Stimulated activated CD4-positive, alpha-beta T cell treated with anti-CD3 and anti-CD28 coated beads, Interleukin-2, amount 100 ng/mL, for 4 hours (primary cell): ENCODE data around the gene PRKD1.
"Not testable (repeated sequence)": the region's sequence is repeated elsewhere in the genome, so short reads cannot be mapped to it uniquely, and the experiment has no call there.

Experiments used
- DNase-seq: peaks from one replicate; pipeline ENCODE4 v3.0.0-alpha.2; 2020; ENCODE audit warnings: low read depth

Gene PRKD1

GRCh38 chr14:29740491-29740890 lies 187.2 kb downstream of the PRKD1 start:
- no peak for DNase-seq

- DNase-seq = no peak
Measured at GRCh38 chr14:29738950-29739349, 188.7 kb downstream of the PRKD1 start.

GRCh38 chr14:29738056-29738455 lies 189.6 kb downstream of the PRKD1 start:
- DNase-seq = no peak

- DNase-seq = no peak
Measured at GRCh38 chr14:29735459-29735858, 192.2 kb downstream of the PRKD1 start.

GRCh38 chr14:29734732-29735131 lies 192.9 kb downstream of the PRKD1 start:
- DNase-seq = no peak

- DNase-seq = not testable (repeated sequence)
Measured at GRCh38 chr14:29726560-29727331, 200.9 kb downstream of the PRKD1 start.

GRCh38 chr14:29724991-29725390 lies 202.7 kb downstream of the PRKD1 start:
- DNase-seq = no peak

- DNase-seq = no peak
Measured at GRCh38 chr14:29722831-29723230, 204.8 kb downstream of the PRKD1 start.

- no peak for DNase-seq
Measured at GRCh38 chr14:29721586-29721985, 206.1 kb downstream of the PRKD1 start.

- DNase-seq = no peak
Measured at GRCh38 chr14:29717901-29718300, 209.7 kb downstream of the PRKD1 start.

GRCh38 chr14:29716150-29716549 lies 211.5 kb downstream of the PRKD1 start:
- no peak for DNase-seq

- DNase-seq = no peak
Measured at GRCh38 chr14:29712601-29713000, 215.0 kb downstream of the PRKD1 start.

GRCh38 chr14:29710015-29710414 lies 217.6 kb downstream of the PRKD1 start:
- no peak for DNase-seq

GRCh38 chr14:29709490-29709889 lies 218.2 kb downstream of the PRKD1 start:
- DNase-seq = no peak

GRCh38 chr14:29706700-29707099 lies 220.9 kb downstream of the PRKD1 start:
- no peak for DNase-seq

- DNase-seq = no peak
Measured at GRCh38 chr14:29705801-29706200, 221.8 kb downstream of the PRKD1 start.

GRCh38 chr14:29689597-29689996 lies 238.1 kb downstream of the PRKD1 start:
- DNase-seq = not testable (repeated sequence)

- DNase-seq = no peak
Measured at GRCh38 chr14:29687866-29688265, 239.8 kb downstream of the PRKD1 start.

GRCh38 chr14:29687071-29687765 lies 240.4 kb downstream of the PRKD1 start:
- no peak for DNase-seq

GRCh38 chr14:29684926-29685325 lies 242.7 kb downstream of the PRKD1 start:
- DNase-seq = no peak

- no peak for DNase-seq
Measured at GRCh38 chr14:29682789-29683188, 244.9 kb downstream of the PRKD1 start.

- no peak for DNase-seq
Measured at GRCh38 chr14:29681316-29681715, 246.3 kb downstream of the PRKD1 start.

GRCh38 chr14:29674566-29675285 lies 252.9 kb downstream of the PRKD1 start:
- no peak for DNase-seq
